ENCODE results near the gene NELL2.

NELL2 gene

DNA sequence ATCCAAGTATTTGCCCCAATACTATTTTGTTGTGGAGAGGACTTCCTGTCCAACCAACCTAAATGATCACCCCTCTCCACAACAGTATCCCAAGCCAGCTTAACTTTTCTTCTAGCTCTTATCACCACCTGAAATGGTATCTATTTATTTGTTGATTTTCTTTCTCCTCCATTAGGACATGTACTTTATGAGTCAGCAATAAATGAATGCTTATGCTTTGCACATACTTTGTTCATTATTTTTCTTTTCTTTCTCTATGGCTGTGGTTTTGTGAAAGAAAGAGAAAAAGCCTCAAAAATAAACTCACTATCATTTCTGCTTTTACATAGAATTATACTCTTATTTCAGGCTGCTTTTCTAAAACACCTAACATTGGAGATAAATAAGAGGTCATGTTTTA lies 371.3 kb downstream of the NELL2 start:
- Histone ChIP-seq H3K27ac (ENCODE audit: low read depth, low read length) (no peak overlapping the region), H3K9me3 (ENCODE audit: insufficient read depth, low read depth, low read length) (0 out of 2 replicates have a peak, but pooled peaks cover 2% of the 10 kb centered on the region), H3K4me3 (ENCODE audit: low read length) (no peak overlapping the region), H3K9ac (ENCODE audit: low read depth, low read length) (no peak overlapping the region), H3K4me1 (ENCODE audit: insufficient read depth, low read length) (no peaks in the 10 kb centered on the region; the same call in 1 of the 2 replicates), H3K36me3 (ENCODE audit: insufficient read depth, low read length) (no peaks in the 10 kb centered on the region), H3K27me3 (ENCODE audit: insufficient read depth, low read length) (no peaks in the 10 kb centered on the region)

DNA sequence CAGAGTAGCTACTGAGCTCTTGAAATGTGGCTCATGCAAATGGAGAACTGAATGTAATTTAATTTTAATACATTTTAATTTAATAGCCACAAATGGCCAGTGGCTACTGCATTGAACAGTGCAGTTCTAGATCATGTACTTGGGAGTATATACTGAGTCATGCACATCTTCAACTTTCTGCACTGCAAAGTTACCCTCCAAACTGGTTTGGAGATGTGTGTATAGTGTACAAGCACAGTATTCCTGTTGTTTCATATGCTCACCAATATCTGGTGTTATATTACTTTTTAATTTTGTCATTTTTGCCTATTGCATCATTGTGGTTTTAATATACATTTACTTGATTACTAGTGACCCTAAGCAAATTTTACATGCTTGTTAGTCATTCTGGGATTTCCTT lies 372.8 kb downstream of the NELL2 start:
- no peak overlapping the region for H3K9ac ChIP-seq (ENCODE audit: low read depth, low read length)
- H3K27me3 ChIP-seq (ENCODE audit: insufficient read depth, low read length) = no peaks in the 10 kb centered on the region
- H3K4me3 ChIP-seq (ENCODE audit: low read length) = no peak overlapping the region
- H3K9me3 ChIP-seq (ENCODE audit: insufficient read depth, low read depth, low read length) = 0 out of 2 replicates have a peak, but pooled peaks cover 2% of the 10 kb centered on the region
- H3K36me3 ChIP-seq (ENCODE audit: insufficient read depth, low read length) = no peaks in the 10 kb centered on the region
- no peaks in the 10 kb centered on the region for H3K4me1 ChIP-seq (ENCODE audit: insufficient read depth, low read length)
- no peak overlapping the region for H3K27ac ChIP-seq (ENCODE audit: low read depth, low read length)

DNA sequence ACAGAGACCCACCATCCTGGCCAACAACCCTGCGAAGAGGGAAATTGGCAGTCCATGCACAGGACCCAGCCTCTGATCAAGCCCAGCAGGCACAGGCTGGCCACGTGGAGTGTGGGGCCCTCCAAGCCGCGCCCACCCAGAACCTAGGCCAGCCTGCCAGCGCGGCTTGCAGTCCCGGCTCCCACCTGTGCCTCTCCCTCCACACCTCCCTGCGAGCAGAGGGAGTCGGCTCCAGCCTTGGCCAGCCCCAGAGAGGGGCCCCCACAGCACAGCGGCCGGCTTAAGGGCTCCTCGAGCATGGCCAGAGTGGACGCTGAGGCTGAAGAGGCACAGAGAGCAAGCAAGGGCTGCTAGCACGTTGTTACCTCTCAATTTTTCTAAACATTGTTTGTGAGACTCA lies 373.4 kb downstream of the NELL2 start:
- Histone ChIP-seq H3K4me3 (ENCODE audit: low read length) (no peak overlapping the region), H3K27me3 (ENCODE audit: insufficient read depth, low read length) (no peaks in the 10 kb centered on the region), H3K4me1 (ENCODE audit: insufficient read depth, low read length) (no peaks in the 10 kb centered on the region), H3K9ac (ENCODE audit: low read depth, low read length) (no peak overlapping the region), H3K36me3 (ENCODE audit: insufficient read depth, low read length) (no peaks in the 10 kb centered on the region), H3K9me3 (ENCODE audit: insufficient read depth, low read depth, low read length) (0 out of 2 replicates have a peak, but pooled peaks cover 2% of the 10 kb centered on the region), H3K27ac (ENCODE audit: low read depth, low read length) (no peak overlapping the region)
- WGBS = 92% methylated on average over 14 of the region's 14 CpGs

DNA sequence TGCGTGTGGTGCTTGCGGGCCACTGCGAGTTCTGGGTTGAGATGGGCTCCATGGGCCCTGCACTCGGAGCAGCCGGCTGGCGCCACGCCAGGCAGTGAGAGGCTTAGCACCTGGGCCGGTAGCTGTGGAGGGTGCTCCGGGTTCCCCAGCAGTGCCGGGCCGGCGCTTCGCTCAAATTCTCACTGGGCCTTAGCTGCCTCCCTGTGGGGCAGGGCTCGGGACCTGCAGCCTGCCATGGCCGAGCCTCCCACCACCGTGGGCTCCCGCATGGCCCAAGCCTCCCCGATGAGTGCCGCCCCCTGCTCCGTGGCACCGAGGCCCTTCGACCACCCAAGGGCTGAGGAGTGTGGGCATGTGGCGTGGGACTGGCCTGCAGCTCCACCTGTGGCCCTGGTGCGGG lies 375.7 kb downstream of the NELL2 start:
- Histone ChIP-seq H3K9me3 (ENCODE audit: insufficient read depth, low read depth, low read length) (0 out of 2 replicates have a peak, but pooled peaks cover 2% of the 10 kb centered on the region), H3K9ac (ENCODE audit: low read depth, low read length) (no peak overlapping the region), H3K4me3 (ENCODE audit: low read length) (no peak overlapping the region), H3K27me3 (ENCODE audit: insufficient read depth, low read length) (no peaks in the 10 kb centered on the region), H3K27ac (ENCODE audit: low read depth, low read length) (no peak overlapping the region), H3K36me3 (ENCODE audit: insufficient read depth, low read length) (no peaks in the 10 kb centered on the region), H3K4me1 (ENCODE audit: insufficient read depth, low read length) (no peaks in the 10 kb centered on the region)
- 94% methylated on average over 24 of the region's 24 CpGs for WGBS

DNA sequence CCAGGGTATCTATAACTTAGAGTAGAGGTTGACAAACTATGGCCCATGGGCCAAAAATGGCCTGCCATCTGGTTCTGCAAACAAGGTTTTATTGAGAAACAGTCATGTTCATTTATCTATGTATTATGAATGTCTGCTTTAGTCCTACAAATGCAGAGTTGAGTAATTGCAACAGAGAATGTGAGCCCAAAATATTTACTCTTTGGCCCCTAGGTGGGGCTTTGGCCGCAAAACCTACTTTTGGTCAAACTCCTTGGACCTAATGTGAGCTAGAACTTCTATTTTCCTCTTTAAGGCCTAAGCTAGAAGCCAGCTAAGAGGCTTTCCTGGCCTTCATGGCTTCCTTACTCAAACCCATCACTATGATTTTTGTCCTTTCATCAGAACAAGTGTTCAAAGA lies 379.1 kb downstream of the NELL2 start:
- no peak overlapping the region for H3K4me3 ChIP-seq (ENCODE audit: low read length)
- no peaks in the 10 kb centered on the region for H3K4me1 ChIP-seq (ENCODE audit: insufficient read depth, low read length)
- no peaks in the 10 kb centered on the region for H3K27me3 ChIP-seq (ENCODE audit: insufficient read depth, low read length)
- 74% methylated on average over 1 of the region's 1 CpG for WGBS
- H3K36me3 ChIP-seq (ENCODE audit: insufficient read depth, low read length) = no peaks in the 10 kb centered on the region
- H3K27ac ChIP-seq (ENCODE audit: low read depth, low read length) = no peak overlapping the region
- H3K9ac ChIP-seq (ENCODE audit: low read depth, low read length) = no peak overlapping the region
- peaks cover 2% of the 10 kb centered on the region; the same call in 1 of the 2 replicates for H3K9me3 ChIP-seq (ENCODE audit: insufficient read depth, low read depth, low read length)

DNA sequence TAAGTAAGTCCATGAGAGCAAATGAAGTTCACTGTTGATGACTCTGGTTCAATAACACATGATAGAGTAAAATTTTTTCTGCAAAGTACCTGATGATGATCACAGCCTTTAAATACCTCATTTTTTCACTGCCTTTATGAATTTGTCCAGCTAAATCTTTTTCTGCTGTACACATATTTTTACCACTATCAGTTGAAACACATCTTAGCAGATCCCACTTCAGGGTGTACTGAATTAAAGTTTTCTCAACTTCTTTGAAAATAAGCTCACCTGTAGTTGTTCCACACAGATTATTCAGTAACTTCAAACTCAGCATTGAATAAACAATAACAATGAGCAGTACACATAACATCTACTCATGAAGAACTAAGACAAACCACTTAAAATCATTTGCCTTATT lies 385.9 kb downstream of the NELL2 start:
- Histone ChIP-seq H3K4me3 (ENCODE audit: low read length) (no peak overlapping the region), H3K9ac (ENCODE audit: low read depth, low read length) (no peak overlapping the region), H3K27ac (ENCODE audit: low read depth, low read length) (no peak overlapping the region), H3K9me3 (ENCODE audit: insufficient read depth, low read depth, low read length) (peaks cover 14% of the 10 kb centered on the region; the same call in 1 of the 2 replicates), H3K4me1 (ENCODE audit: insufficient read depth, low read length) (no peaks in the 10 kb centered on the region), H3K36me3 (ENCODE audit: insufficient read depth, low read length) (no peaks in the 10 kb centered on the region), H3K27me3 (ENCODE audit: insufficient read depth, low read length) (no peaks in the 10 kb centered on the region)

DNA sequence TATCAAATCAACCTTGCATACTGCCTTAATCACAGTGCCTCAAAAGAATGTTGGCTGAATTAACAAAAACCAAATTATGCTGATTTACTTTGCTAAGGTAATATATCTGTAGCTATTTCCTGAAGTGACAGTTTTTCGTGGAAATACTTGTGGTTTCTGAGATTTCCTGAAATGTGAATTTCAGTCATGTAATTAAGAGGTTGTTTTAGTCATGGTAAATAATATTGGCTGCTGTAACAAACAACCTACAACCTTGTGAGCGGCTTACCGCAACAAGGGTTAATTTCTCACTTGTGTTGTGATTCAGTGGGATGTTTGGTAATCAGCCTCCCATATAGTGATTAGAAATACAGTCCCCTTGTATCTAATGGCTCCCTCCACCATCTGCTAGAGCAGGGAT lies 387.9 kb downstream of the NELL2 start:
- Histone ChIP-seq H3K4me1 (ENCODE audit: insufficient read depth, low read length) (no peaks in the 10 kb centered on the region), H3K9ac (ENCODE audit: low read depth, low read length) (no peak overlapping the region), H3K27me3 (ENCODE audit: insufficient read depth, low read length) (no peaks in the 10 kb centered on the region), H3K4me3 (ENCODE audit: low read length) (no peak overlapping the region), H3K36me3 (ENCODE audit: insufficient read depth, low read length) (no peaks in the 10 kb centered on the region), H3K27ac (ENCODE audit: low read depth, low read length) (no peak overlapping the region), H3K9me3 (ENCODE audit: insufficient read depth, low read depth, low read length) (peaks cover 12% of the 10 kb centered on the region; the same call in 1 of the 2 replicates)
- 90% methylated on average over 3 of the region's 3 CpGs for WGBS

DNA sequence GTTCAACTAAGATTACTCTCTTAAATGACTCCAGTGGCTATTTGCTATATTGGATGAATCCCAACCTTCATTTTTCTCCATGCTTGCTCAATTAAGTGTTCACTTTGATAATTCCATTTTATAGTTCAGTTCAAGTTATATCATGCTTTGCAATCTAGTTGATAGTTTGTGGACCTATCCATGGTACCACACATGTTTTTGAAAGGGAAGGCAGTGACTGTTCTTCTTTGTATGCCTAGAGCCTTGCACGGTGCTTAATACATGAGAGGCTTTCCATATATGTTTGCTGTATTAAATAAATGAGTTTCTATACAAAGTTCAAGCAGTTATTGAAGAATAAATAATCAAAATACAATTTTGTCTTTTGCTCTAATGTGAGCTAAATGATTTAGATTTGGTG lies 391.3 kb downstream of the NELL2 start:
- no peak overlapping the region for H3K9ac ChIP-seq (ENCODE audit: low read depth, low read length)
- H3K4me3 ChIP-seq (ENCODE audit: low read length) = no peak overlapping the region
- H3K4me1 ChIP-seq (ENCODE audit: insufficient read depth, low read length) = no peaks in the 10 kb centered on the region
- no peaks in the 10 kb centered on the region for H3K27me3 ChIP-seq (ENCODE audit: insufficient read depth, low read length)
- H3K36me3 ChIP-seq (ENCODE audit: insufficient read depth, low read length) = no peaks in the 10 kb centered on the region
- peaks cover 20% of the 10 kb centered on the region for H3K9me3 ChIP-seq (ENCODE audit: insufficient read depth, low read depth, low read length)
- WGBS = 85% methylated on average over 1 of the region's 1 CpG
- H3K27ac ChIP-seq (ENCODE audit: low read depth, low read length) = no peak overlapping the region

DNA sequence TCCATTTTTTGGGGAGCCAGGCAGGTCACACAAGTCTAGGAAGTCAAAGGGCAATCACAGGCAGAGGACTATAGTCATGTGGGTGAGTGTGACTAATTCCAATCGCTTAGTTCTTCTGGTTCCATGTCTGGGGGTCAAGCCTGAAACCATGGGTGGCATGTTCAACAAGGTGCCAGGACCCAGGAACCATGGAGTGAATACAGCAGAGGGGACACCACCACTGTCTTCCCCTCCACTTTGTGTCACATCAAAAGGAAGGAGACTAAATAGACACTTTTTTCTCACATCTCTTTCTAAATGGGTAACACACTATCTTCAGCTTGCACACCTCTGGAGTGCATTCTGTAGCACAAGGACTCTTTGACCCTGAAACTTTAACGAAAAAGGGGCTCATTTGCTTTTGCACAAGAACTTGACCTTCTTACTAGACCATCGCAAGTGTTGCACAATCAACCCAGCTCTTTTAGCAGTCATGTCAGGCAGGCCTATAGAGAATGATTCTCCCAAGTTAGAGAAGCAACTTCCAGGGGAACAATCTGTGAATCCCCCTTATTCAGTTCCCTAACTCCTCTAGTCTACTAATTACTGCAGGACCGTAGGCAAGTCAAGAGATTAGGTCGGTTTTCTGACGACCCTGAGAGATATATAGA lies 398.7 kb downstream of the NELL2 start:
- Histone ChIP-seq H3K4me1 (ENCODE audit: insufficient read depth, low read length) (no peaks in the 10 kb centered on the region), H3K27ac (ENCODE audit: low read depth, low read length) (no peak overlapping the region), H3K36me3 (ENCODE audit: insufficient read depth, low read length) (no peaks in the 10 kb centered on the region), H3K9me3 (ENCODE audit: insufficient read depth, low read depth, low read length) (peaks cover 42% of the 10 kb centered on the region), H3K4me3 (ENCODE audit: low read length) (no peak overlapping the region), H3K9ac (ENCODE audit: low read depth, low read length) (no peak overlapping the region), H3K27me3 (ENCODE audit: insufficient read depth, low read length) (no peaks in the 10 kb centered on the region)
- 97% methylated on average over 6 of the region's 6 CpGs for WGBS

DNA sequence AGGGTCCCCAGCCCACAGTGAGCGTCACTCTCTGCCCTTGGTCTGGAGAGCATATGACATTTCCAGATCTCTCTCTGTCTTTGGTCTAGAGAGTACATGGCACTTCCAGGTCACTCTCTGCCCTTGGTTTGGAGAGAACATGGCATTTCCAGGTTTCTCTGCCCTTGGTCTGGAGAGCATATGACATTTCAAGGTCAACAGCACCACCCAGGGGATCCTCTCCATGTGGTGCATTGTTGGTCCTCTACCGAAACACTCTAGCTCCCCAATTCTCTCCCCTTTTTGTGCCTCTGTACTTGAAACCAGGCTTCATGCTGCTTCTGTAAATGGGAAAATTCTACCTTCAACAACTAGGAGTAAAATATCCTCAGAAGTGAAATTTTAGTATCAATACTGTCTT lies 399.4 kb downstream of the NELL2 start:
- 95% methylated on average over 2 of the region's 2 CpGs for WGBS
- Histone ChIP-seq H3K9me3 (ENCODE audit: insufficient read depth, low read depth, low read length) (peaks cover 39% of the 10 kb centered on the region), H3K27ac (ENCODE audit: low read depth, low read length) (no peak overlapping the region), H3K36me3 (ENCODE audit: insufficient read depth, low read length) (no peaks in the 10 kb centered on the region), H3K4me3 (ENCODE audit: low read length) (no peak overlapping the region), H3K27me3 (ENCODE audit: insufficient read depth, low read length) (no peaks in the 10 kb centered on the region), H3K9ac (ENCODE audit: low read depth, low read length) (no peak overlapping the region), H3K4me1 (ENCODE audit: insufficient read depth, low read length) (no peaks in the 10 kb centered on the region)

DNA sequence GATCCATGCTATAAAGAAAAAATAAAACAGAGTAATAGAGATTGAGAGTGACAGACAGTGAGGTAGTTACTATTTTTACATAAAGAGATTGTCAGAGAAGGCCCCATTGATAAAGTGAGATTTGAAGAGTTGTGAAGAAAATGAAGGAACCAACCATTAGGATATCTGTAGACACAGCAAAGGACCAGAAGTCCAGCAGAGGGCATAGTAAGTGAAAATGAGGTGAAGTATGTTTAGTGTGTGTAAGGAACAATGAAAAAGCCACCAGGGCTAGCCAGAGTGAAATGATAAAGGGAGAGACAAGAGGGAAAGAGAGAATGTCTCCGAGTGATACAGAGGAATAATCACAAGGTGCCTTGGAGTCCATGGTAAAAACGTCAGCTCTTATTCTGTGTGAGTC lies 411.0 kb downstream of the NELL2 start:
- peaks cover 17% of the 10 kb centered on the region for H3K4me1 ChIP-seq (ENCODE audit: insufficient read depth, low read length)
- peaks cover 3% of the 10 kb centered on the region; the same call in 1 of the 2 replicates for H3K9me3 ChIP-seq (ENCODE audit: insufficient read depth, low read depth, low read length)
- H3K27me3 ChIP-seq (ENCODE audit: insufficient read depth, low read length) = no peaks in the 10 kb centered on the region
- H3K9ac ChIP-seq (ENCODE audit: low read depth, low read length) = no peak overlapping the region
- no peak overlapping the region for H3K27ac ChIP-seq (ENCODE audit: low read depth, low read length)
- H3K4me3 ChIP-seq (ENCODE audit: low read length) = no peak overlapping the region
- WGBS = 87% methylated on average over 2 of the region's 2 CpGs
- no peaks in the 10 kb centered on the region for H3K36me3 ChIP-seq (ENCODE audit: insufficient read depth, low read length)

DNA sequence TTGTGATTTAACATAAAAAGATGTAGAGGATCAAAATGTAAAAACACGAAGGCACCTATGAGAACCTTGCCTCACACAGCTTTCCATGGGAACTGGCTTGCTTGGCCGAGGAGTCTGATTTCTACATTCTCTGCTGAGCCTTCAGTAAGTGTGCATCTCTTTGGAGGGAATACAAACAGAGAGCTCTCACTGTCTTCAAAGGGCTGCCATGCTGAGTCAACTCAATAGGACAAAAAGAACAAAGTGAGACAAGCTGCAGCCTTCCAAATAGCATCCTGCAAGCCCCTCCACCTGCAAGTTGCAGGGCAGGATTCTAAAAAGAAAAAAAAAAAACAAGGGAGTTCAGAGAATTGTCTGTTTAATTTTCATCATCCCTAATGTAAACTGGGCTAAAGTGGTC lies 411.9 kb downstream of the NELL2 start:
- WGBS = 24% methylated on average over 2 of the region's 2 CpGs
- no peaks in the 10 kb centered on the region for H3K27me3 ChIP-seq (ENCODE audit: insufficient read depth, low read length)

More for the DNA sequence above, 411.9 kb downstream of the NELL2 start:
- Histone ChIP-seq H3K9ac (ENCODE audit: low read depth, low read length) (no peak overlapping the region), H3K27ac (ENCODE audit: low read depth, low read length) (0 out of 2 replicates have a peak overlapping the region, but pooled peaks have one; percentile 39), H3K9me3 (ENCODE audit: insufficient read depth, low read depth, low read length) (peaks cover 3% of the 10 kb centered on the region; the same call in 1 of the 2 replicates), H3K4me3 (ENCODE audit: low read length) (no peak overlapping the region), H3K4me1 (ENCODE audit: insufficient read depth, low read length) (peaks cover 17% of the 10 kb centered on the region), H3K36me3 (ENCODE audit: insufficient read depth, low read length) (no peaks in the 10 kb centered on the region)

Data from HUES64 (cell line).